ENCODE results near the gene GLI3.

Gene GLI3

GRCh38 chr7:41911792-41912191, 325.2 kb downstream of the GLI3 start:
- no peak for DNase-seq
